Body of pancreas (tissue), 4 donors: Measurements from ENCODE around the gene CROCC.

Source experiments
- POLR2A ChIP-seq, 3 donors: fragments of 450-650 bp; IDR thresholded peaks; one replicate each; pipeline ENCODE4 v1.6.1; 2016; ENCODE audit warnings: antibody characterized with exemption in 3 of 3, mild to moderate bottlenecking in 2 of 3
- TF ChIP-seq, protein P1 (sequence below), 7 experiments: fragments of 450-650 bp in 4 of 7; fragments of 200-600 bp in 3 of 7; sonication (generic) in 3 of 7; IDR thresholded peaks; one replicate each; pipeline ENCODE4 v1.5.1; 2016 to 2019; ENCODE audit warnings: antibody characterized with exemption in 7 of 7

DNA sequence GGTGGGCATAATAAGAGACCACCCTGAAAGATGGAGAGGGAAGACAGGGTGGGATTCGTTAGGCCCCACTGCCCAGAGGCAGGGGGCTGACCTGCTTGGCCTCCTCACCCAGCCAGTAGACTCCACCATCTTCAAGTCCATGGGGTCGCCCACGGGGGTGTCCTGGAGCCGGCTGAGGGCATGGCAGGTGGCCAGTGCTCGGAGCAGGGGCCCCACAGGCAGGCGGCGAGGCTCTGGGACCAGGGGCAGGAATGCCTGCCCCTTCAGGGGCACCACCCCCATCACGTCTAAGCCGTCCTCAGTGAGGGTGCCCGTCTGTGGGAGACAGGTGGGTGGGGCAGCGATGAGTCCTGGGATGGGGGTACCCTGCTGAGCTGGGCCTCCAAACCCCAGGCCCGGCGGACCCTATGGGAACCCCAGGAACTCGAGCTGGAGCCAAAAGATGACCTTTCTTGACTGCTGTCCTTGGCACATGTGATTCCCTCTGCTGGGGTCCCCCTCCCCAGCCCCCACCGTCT, 71.8 kb downstream of the CROCC start:
- TF ChIP-seq, protein P1, sequence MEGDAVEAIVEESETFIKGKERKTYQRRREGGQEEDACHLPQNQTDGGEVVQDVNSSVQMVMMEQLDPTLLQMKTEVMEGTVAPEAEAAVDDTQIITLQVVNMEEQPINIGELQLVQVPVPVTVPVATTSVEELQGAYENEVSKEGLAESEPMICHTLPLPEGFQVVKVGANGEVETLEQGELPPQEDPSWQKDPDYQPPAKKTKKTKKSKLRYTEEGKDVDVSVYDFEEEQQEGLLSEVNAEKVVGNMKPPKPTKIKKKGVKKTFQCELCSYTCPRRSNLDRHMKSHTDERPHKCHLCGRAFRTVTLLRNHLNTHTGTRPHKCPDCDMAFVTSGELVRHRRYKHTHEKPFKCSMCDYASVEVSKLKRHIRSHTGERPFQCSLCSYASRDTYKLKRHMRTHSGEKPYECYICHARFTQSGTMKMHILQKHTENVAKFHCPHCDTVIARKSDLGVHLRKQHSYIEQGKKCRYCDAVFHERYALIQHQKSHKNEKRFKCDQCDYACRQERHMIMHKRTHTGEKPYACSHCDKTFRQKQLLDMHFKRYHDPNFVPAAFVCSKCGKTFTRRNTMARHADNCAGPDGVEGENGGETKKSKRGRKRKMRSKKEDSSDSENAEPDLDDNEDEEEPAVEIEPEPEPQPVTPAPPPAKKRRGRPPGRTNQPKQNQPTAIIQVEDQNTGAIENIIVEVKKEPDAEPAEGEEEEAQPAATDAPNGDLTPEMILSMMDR (IDR thresholded peaks at IDR 0.05), result no peak
- TF ChIP-seq POLR2A (IDR thresholded peaks at IDR 0.05), result no peak
